Effector CD8-positive, alpha-beta T cell (primary cell): ENCODE results near the gene ZNF628.

Source experiments
- DNase-seq: peaks from one replicate; lab custom pipeline; 2025; lab: John Stamatoyannopoulos, UW

ZNF628 gene

GRCh38 chr19:55451163-55451964 lies 25.1 kb upstream of the ZNF628 start:
- DNase-seq: peak; percentile 12

DNA sequence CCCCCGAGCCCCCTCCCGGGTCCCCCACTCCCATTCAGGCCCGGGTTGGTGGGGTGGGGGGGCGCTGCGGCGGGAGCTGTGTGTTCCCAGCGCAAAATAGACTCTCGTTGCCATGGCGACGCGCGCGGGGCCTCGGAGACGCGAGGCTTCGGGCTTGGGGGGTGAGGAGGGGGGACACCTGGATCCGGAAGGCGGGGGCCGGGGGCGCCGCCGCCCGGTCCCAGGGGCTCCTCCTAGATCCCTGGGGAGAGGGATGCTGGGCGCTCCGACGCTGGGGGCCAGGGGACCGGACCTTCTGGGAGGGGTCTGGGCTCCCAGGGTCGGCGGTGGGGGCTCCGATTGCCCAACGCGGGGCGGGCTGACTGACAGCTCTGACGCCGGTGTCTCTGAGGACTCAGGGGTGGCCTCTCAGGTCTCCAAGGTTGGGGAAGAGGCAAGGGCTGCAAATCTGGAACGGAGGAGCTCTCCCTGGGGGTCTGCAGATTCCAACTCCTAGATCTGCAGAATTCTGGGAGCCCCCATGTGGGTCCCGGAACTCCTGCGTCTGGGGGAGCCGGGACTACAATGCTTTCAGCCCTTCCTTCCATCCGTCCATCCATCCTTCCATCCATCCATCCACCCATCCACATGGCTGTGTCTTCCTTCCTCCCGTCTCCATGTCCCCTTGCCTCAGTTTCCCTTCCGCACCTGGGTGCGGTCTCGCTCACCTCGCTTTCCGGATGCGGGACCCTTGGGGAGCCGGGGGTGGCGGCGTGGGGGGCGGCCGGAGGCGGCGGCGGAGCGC lies 24.3 kb upstream of the ZNF628 start:
- peak; percentile 25 for DNase-seq

DNA sequence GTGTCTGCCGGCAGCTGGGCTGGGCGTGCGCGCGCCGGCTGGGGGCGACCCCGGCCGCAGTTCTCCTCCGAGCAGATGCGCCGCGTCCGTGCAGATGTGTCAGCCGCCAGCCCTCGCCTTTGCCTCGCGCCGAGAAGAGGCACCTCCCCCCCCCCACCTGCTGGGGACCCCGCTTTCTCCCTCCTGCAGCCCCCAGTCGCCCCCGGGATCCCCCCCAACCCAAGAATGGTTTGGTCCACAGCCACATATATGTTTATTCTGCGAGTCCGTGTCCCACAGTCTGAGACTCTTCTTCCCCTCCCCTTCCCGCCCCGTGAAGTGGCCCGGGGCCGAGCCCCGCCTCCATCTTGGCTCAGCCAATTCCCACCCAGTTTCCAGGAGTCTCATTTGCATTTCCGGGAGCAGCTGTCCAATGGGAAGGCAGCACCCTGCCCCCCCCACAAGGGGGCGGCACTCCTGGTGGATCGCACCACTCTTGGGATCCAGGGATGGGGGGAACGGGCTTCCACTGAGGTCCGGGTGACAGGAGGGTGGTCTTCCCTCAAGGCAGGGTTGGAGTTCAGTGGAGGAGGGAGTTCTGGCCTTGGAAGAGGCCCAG lies 23.6 kb upstream of the ZNF628 start:
- DNase-seq: peak; percentile 20

- DNase-seq: no peak
Measured at GRCh38 chr19:55453511-55454260, 22.7 kb upstream of the ZNF628 start.

- peak; percentile 9 for DNase-seq
Measured at GRCh38 chr19:55454787-55455243, 21.6 kb upstream of the ZNF628 start.

GRCh38 chr19:55455576-55456235 lies 20.7 kb upstream of the ZNF628 start:
- DNase-seq: no peak

DNA sequence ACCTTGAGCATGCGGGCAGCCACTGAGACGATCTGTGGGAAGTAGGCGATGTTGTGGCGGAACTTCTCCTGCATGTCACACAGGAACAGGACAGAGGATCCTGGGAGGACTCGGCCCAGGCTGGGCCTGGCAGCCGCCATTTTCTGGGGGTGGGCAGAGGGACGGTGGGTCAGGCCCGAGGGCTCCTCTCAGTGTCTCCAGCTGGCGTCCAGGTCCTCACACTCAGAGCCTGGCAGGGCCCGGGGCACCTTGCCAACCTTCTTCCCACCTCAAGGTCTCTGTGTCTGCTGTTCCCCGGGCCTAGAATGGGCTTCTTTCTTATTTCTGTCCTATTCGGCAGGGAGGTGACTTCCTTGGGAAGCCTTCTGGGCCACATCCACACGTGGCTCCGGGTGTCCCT lies 20.1 kb upstream of the ZNF628 start:
- no peak for DNase-seq

- no peak for DNase-seq
Measured at GRCh38 chr19:55457683-55458457, 18.5 kb upstream of the ZNF628 start.

GRCh38 chr19:55459551-55459949 lies 16.9 kb upstream of the ZNF628 start:
- DNase-seq: no peak

- no peak for DNase-seq
Measured at GRCh38 chr19:55459950-55460657, 16.3 kb upstream of the ZNF628 start.

DNA sequence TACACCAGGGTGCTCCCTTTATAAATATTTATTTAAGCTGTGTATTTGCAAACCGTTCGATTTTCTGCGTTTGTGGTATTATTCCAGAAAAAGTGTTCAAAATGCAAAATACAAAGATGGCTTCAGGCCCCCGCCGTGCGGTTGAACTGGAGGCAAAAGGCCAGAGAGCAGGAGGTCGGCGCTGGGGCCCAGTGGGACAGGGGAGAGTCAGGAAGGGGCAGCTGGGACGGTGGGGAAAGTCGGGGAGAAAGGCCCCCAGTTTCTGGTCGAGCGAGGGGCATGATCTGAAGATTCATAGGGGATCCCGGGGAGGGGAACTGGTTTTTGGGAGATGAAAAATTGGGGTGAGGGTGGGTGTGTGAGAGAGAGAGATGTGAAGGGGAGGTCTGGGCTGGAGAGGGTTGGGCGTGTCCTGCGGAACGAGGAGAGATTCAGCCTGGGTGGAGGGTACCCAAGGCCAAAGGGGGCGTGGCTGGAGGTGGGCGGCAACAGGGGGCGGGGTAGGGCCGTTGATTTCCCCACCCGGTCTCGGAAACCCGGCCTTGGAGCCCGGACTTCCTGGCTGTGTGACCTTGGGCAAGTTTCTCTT lies 15.7 kb upstream of the ZNF628 start:
- DNase-seq: peak; percentile 17

- peak; percentile 100 for DNase-seq
Measured at GRCh38 chr19:55461259-55461973, 15.0 kb upstream of the ZNF628 start, which contains the start of gene ISOC2. Gene ISOC2 (minus strand): TSS chr19:55461642. CDS start chr19:55456486, 5,156 bp downstream.

GRCh38 chr19:55461974-55462626 lies 14.3 kb upstream of the ZNF628 start:
- no peak for DNase-seq

GRCh38 chr19:55462722-55463121 lies 13.7 kb upstream of the ZNF628 start:
- no peak for DNase-seq

DNA sequence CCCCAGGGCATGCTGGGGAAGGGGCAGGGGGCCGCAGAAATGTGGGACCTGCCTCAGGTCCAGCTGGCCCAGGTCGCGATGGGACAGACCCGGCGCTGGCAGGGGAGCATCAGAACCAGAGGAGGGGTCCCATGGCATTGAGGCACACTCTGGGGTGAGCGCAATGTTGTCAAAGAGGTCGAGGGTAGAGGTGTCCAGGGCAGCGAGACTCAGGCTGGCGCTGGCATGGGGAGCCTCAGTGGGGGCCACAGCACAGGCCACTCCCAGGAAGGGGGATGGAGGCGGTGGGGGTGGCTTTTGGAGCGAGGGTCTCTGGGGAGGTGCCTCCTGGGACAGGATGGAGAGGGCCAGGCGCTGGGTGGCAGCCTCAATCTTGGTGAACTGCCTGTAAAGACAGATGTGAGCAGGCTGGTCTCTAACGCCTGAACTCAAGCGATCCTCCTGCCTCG lies 12.8 kb upstream of the ZNF628 start:
- DNase-seq: no peak

DNA sequence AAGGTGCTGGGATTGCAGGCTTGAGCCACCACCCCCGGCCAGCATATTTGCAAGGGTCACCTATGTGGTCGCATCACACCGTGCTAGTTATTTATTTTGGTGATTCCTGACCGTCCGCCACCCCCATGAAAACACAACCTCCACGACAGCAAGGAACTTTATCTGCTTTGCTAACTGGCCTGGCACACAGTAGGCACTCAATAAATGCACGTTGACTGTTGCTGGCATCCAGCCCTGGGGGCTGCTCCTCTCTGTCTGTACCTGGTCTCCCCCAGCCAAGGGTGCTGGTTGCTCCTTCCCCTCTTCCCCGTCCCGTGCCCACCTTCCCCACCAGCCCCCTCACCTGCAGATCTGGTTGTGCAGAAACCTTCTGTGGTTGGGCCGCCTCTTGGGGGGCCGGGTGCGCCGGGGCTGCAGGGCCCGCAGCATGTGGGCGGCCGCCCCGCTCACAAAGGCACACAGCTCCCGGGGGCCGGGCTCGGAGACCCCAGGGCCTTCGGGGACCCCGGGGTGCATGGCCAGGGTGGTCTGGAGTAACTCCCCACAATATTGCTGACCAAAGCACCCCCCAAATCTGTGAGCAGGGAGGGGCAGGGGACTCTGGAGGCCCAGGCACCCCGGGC lies 12.3 kb upstream of the ZNF628 start:
- DNase-seq: no peak

- no peak for DNase-seq
Measured at GRCh38 chr19:55464662-55465054, 11.8 kb upstream of the ZNF628 start, which contains the start of gene C19orf85. Gene C19orf85 (minus strand): TSS chr19:55464751. CDS start chr19:55464554, 197 bp downstream.
